Measurements from ENCODE around the gene CCDC142. TPM values are rescaled to one million over a fixed set of nuclear protein-coding genes. Genes with fewer than 3 reads are reported as not detected.

Gene CCDC142
- total and polyA plus RNA-seq, 10 of the 15 experiments (the other 5 are each of a cell fraction or from before 2014, with no cell fraction given) = 0.93 to 16.9 (median 9.0) TPM

DNA sequence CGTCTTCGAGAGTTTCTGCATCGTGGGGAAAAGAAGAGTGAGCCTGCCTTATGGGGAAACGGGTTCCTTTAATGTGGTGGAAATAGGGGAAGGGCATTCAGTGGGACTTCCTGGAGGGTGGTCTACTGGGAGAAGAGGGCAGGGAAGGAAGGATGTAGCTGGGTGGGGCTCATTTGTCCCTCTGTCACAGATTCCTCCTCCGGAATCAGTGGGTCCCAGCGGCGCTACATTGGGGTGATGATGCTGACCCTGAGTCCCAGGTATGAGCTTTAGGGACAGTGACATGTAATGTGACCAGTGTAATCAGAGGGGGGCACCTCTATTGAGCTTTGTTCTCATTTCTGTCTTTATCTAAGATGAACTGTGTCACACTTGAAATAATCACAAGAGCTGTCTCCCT, 48.9 kb upstream of the CCDC142 start:
- 58% methylated on average over 7 of the region's 7 CpGs for WGBS (ENCODE audit: insufficient coverage, insufficient replicate concordance, low lambda C conversion rate, missing lambda C conversion rate)
- BruUV-seq (replicated peaks) = no TSS peak

More for the DNA sequence above, 48.9 kb upstream of the CCDC142 start:
- TF ChIP-seq SPI1 (IDR thresholded peaks at IDR 0.05; ENCODE audit: borderline replicate concordance, insufficient read depth, low read depth, low read length) = peak; percentile 5; the same call in 1 of the 2 replicates
- TF ChIP-seq RBBP5 (conservative IDR thresholded peaks at IDR 0.05) = no peak
- TF ChIP-seq CBX3 (IDR thresholded peaks at IDR 0.05; ENCODE audit: borderline replicate concordance, low read depth) = no peak
- no peak for TF ChIP-seq ZNF207 (IDR thresholded peaks at IDR 0.05; ENCODE audit: borderline replicate concordance)
- ChIA-PET SMC1A (ENCODE audit: uncharacterized antibody, unreplicated experiment) (interaction anchor here (0.6 to 9.9 kb wide), 24 partner anchors 11 to 606 kb away, joined by 3 to 208 read pairs (median 8); partner anchors contain the start of genes CCDC142, INO80B, PCGF1 and TTC31), CTCF (interaction anchor here (0.9 to 10.4 kb wide), 26 partner anchors 14 to 282 kb away, joined by 3 to 226 read pairs (median 5); partner anchors contain the start of genes CCDC142, MOGS, MRPL53 and PCGF1), POLR2A (interaction anchor here (0.5 to 5.4 kb wide), 18 partner anchors 7 to 354 kb away, joined by 3 to 66 read pairs (median 6); partner anchors contain the start of genes CCDC142, INO80B, MOB1A and PCGF1), RAD21 (ENCODE audit: unreplicated experiment) (interaction anchor here (0.9 to 7.5 kb wide), 17 partner anchors 13 to 282 kb away, joined by 3 to 158 read pairs (median 5); partner anchors contain the start of genes CCDC142, LOXL3, PCGF1 and TTC31)
- Histone ChIP-seq H3K27me3 (replicated peaks in 1 of 2; ENCODE audit: control insufficient read depth in 2 of 2, insufficient read depth in 2 of 2, low read length in 1 of 2) (no peaks in the 10 kb centered on the region), H3K36me3 (ENCODE audit: control insufficient read depth in 2 of 2, insufficient read depth in 2 of 2, low read length in 1 of 2) (peaks cover 12 to 35% of the 10 kb centered on the region in 2 experiments), H3K4me3 (peak overlapping the region; percentile 94), H3K9ac (ENCODE audit: control insufficient read depth, insufficient read depth, low read length) (peak overlapping the region; percentile 92), H3K27ac (ENCODE audit: control insufficient read depth, insufficient read depth) (peak overlapping the region; percentile 96), H3K4me2 (ENCODE audit: control insufficient read depth, insufficient read depth) (peak overlapping the region; percentile 95), H3K4me1 (ENCODE audit: control insufficient read depth, insufficient read depth, low read length) (peaks cover 28% of the 10 kb centered on the region), H2AFZ (ENCODE audit: control insufficient read depth, low read depth, low read length) (no peak overlapping the region), H4K20me1 (ENCODE audit: control insufficient read depth, insufficient read depth) (no peaks in the 10 kb centered on the region), H3K9me3 (replicated peaks; ENCODE audit: control insufficient read depth, insufficient read depth, low read length) (no peaks in the 10 kb centered on the region), H3K79me2 (ENCODE audit: control insufficient read depth, insufficient read depth, low read length) (peaks cover 50% of the 10 kb centered on the region)
- in situ Hi-C loops (cut with MboI) (no loop called here), intact Hi-C loops (cut with micrococcal nuclease; ENCODE audit: unreplicated experiment) (loop anchor here (1.0 kb wide), 1 partner anchor 48 kb away; the partner anchor contains the start of gene TTC31)
- no peak for ATAC-seq
- FAIRE-seq = no peak
- DNase-seq (ENCODE audit: low read depth, low spot score) = no peak

Measured in GM12878 (cell line).